ENCODE results near the gene SLFN14. TPM values are rescaled to one million over a fixed set of nuclear protein-coding genes. Genes with fewer than 3 reads are reported as not detected.
A peak's percentile ranks its signal among the peaks of the same experiment; 100 is the strongest.

The SLFN14 gene
- total RNA-seq, 1 donor from 2014 or later, result not detected

GRCh38 chr17:35542990-35543389, 17.6 kb downstream of the SLFN14 start:
- no peak for TF ChIP-seq CTCF (IDR thresholded peaks at IDR 0.05)
- Mint-ChIP-seq H3K9me3 (ENCODE audit: low read depth) (no peaks in the 10 kb centered on the region), H3K36me3 (ENCODE audit: low read depth) (no peaks in the 10 kb centered on the region), H3K27me3 (ENCODE audit: low read depth) (peaks cover 29% of the 10 kb centered on the region), H3K27ac (ENCODE audit: unreplicated experiment) (no peak overlapping the region), H3K4me1 (ENCODE audit: low read depth) (peaks cover 12% of the 10 kb centered on the region), H3K4me3 (ENCODE audit: unreplicated experiment) (no peak overlapping the region)
- no peak for DNase-seq (ENCODE audit: low spot score)

GRCh38 chr17:35541434-35541833, 19.2 kb downstream of the SLFN14 start:
- Mint-ChIP-seq H3K4me1 (ENCODE audit: low read depth) (peaks cover 12% of the 10 kb centered on the region), H3K27ac (ENCODE audit: unreplicated experiment) (no peak overlapping the region), H3K4me3 (ENCODE audit: unreplicated experiment) (no peak overlapping the region), H3K36me3 (ENCODE audit: low read depth) (no peaks in the 10 kb centered on the region), H3K9me3 (ENCODE audit: low read depth) (no peaks in the 10 kb centered on the region), H3K27me3 (ENCODE audit: low read depth) (peaks cover 17% of the 10 kb centered on the region)
- DNase-seq (ENCODE audit: low spot score), result no peak
- TF ChIP-seq CTCF (IDR thresholded peaks at IDR 0.05), result no peak

GRCh38 chr17:35540589-35541404, 19.8 kb downstream of the SLFN14 start:
- Mint-ChIP-seq H3K4me1 (ENCODE audit: low read depth) (peaks cover 12% of the 10 kb centered on the region), H3K4me3 (ENCODE audit: unreplicated experiment) (no peak overlapping the region), H3K36me3 (ENCODE audit: low read depth) (no peaks in the 10 kb centered on the region), H3K9me3 (ENCODE audit: low read depth) (no peaks in the 10 kb centered on the region), H3K27ac (ENCODE audit: unreplicated experiment) (peak overlapping the region; percentile 46), H3K27me3 (ENCODE audit: low read depth) (peaks cover 13% of the 10 kb centered on the region)
- TF ChIP-seq CTCF (IDR thresholded peaks at IDR 0.05), result no peak
- no peak for DNase-seq (ENCODE audit: low spot score)

GRCh38 chr17:35539659-35540026, 21.0 kb downstream of the SLFN14 start:
- Mint-ChIP-seq H3K27me3 (ENCODE audit: low read depth) (peaks cover 5% of the 10 kb centered on the region), H3K27ac (ENCODE audit: unreplicated experiment) (no peak overlapping the region), H3K4me1 (ENCODE audit: low read depth) (peaks cover 12% of the 10 kb centered on the region), H3K9me3 (ENCODE audit: low read depth) (no peaks in the 10 kb centered on the region), H3K36me3 (ENCODE audit: low read depth) (no peaks in the 10 kb centered on the region), H3K4me3 (ENCODE audit: unreplicated experiment) (no peak overlapping the region)
- TF ChIP-seq CTCF (IDR thresholded peaks at IDR 0.05), result peak; percentile 54
- DNase-seq (ENCODE audit: low spot score), result no peak

GRCh38 chr17:35537601-35538141, 22.9 kb downstream of the SLFN14 start, which contains the start of gene SLFN12L:
Gene SLFN12L, minus strand, starts transcription at chr17:35537678. Its CDS starts 15,314 bp downstream, at chr17:35522364.
- Mint-ChIP-seq H3K9me3 (ENCODE audit: low read depth) (no peaks in the 10 kb centered on the region), H3K36me3 (ENCODE audit: low read depth) (no peaks in the 10 kb centered on the region), H3K27ac (ENCODE audit: unreplicated experiment) (no peak within 1 kb of the TSS), H3K4me3 (ENCODE audit: unreplicated experiment) (no peak within 1 kb of the TSS), H3K27me3 (ENCODE audit: low read depth) (peaks cover 4% of the 10 kb centered on the region), H3K4me1 (ENCODE audit: low read depth) (peaks cover 12% of the 10 kb centered on the region)
- no peak for TF ChIP-seq CTCF (IDR thresholded peaks at IDR 0.05)
- no peak for DNase-seq (ENCODE audit: low spot score)
